Stomach (tissue), 9 donors: ENCODE measurements around the gene PLA2G3. TPM values are rescaled to one million over a fixed set of nuclear protein-coding genes. Genes with fewer than 3 reads are reported as not detected.
"Not testable (repeated sequence)": the region's sequence is repeated elsewhere in the genome, so short reads cannot be mapped to it uniquely, and the experiment has no call there.

Experiments used
- DNase-seq, 2 donors: peaks; one replicate each; pipeline versions ENCODE4 v3.0.0 to v3.0.0-alpha.2; 2013 to 2019
- H3K27ac ChIP-seq, 5 donors: fragments of 200-600 bp in 4 of 5; sonication (generic) in 4 of 5; one replicate each; pipeline ENCODE4 v1.5.1; 2013 to 2019; ENCODE audit warnings: mild to moderate bottlenecking in 1 of 5, moderate library complexity in 1 of 5
- H3K27me3 ChIP-seq, 3 donors: fragments of 200-600 bp; sonication (generic); one replicate each; pipeline ENCODE4 v1.5.1; 2017 to 2019; ENCODE audit warnings: mixed run types in 1 of 3
- H3K36me3 ChIP-seq, 4 donors: fragments of 200-600 bp; sonication (generic); 1 replicate in 3 of 4; 2 replicates in 1 of 4; pipeline ENCODE4 v1.5.1; 2016 to 2019
- H3K4me1 ChIP-seq, 4 donors: fragments of 200-600 bp; sonication (generic); one replicate each; pipeline ENCODE4 v1.5.1; 2016 to 2019
- H3K4me3 ChIP-seq, 4 donors: fragments of 200-600 bp; sonication (generic) in 3 of 4; one replicate each; pipeline ENCODE4 v1.5.1; 2016 to 2019; ENCODE audit warnings: mild to moderate bottlenecking in 1 of 4
- H3K9me3 ChIP-seq, 4 donors: fragments of 200-600 bp; sonication (generic); one replicate each; pipeline ENCODE4 v1.5.1; 2016 to 2019
- CTCF ChIP-seq, 7 experiments: fragments of 450-650 bp in 4 of 7; fragments of 200-600 bp in 3 of 7; sonication (generic) in 3 of 7; IDR thresholded peaks; one replicate each; pipeline ENCODE4 v1.5.1; 2016 to 2019; ENCODE audit warnings: antibody characterized with exemption in 7 of 7, control low read depth in 2 of 7, mild to moderate bottlenecking in 1 of 7
- EP300 ChIP-seq: sonication (generic); formaldehyde crosslinking; IDR thresholded peaks from one replicate; pipeline ENCODE4 v1.6.1; 2017; ENCODE audit warnings: antibody characterized with exemption
- POLR2A ChIP-seq, 4 donors: fragments of 450-650 bp; IDR thresholded peaks; one replicate each; pipeline ENCODE4 v1.6.1; 2016; ENCODE audit warnings: antibody characterized with exemption in 4 of 4, control low read depth in 2 of 4, mild to moderate bottlenecking in 1 of 4, moderate library complexity in 1 of 4
- POLR2AphosphoS5 ChIP-seq, 3 donors: sonication (generic); formaldehyde crosslinking; IDR thresholded peaks; one replicate each; pipeline ENCODE4 v1.6.1; 2016; ENCODE audit warnings: antibody characterized with exemption in 3 of 3
- WGBS, 5 donors: extraction: QIAGEN DNeasy Blood & Tissue Kit in 3 of 5; methylation state at CpG; one replicate each; pipeline versions ENCODE4 v1.1.5 to v1.1.7; 2013 to 2018; 5-methylcytosine and 5-hydroxymethylcytosine counted together
- intact Hi-C: fragments of 100-400 bp; cut with DNase I; formaldehyde crosslinking; loops from one replicate; pipeline ENCODE4 v1.15.1; 2023; ENCODE audit warnings: low total_unique reads
- polyA plus RNA-seq, 3 donors: library from polyadenylated mRNA; stranded (reverse); fragments of 200-250 nt; gene quantifications; one replicate each; pipeline ENCODE4 v1.2.3, GENCODE V29; 2013
- total RNA-seq, 5 donors: library from RNA; depleted of rRNA; stranded (reverse); fragments of >200 nt; gene quantifications; one replicate each; pipeline versions ENCODE4 v1.1.0 to v1.2.3, GENCODE V29; 2014 to 2016
- donor health status: healthy with polysubstance abuse.
- donor health status: Bipolar disorder and iron deficiency.
- donor health status: healthy.

The PLA2G3 gene
- total and polyA plus RNA-seq, 8 donors: 0.75 to 2.5 TPM; not detected in 6

GRCh38 chr22:31097941-31098631 lies 42.2 kb downstream of the PLA2G3 start:
- Histone ChIP-seq H3K4me1 (peaks cover 25 to 94% (median 64%) of the 10 kb centered on the region in 4 donors), H3K4me3 (no peak overlapping the region), H3K27ac (peak overlapping the region in 4 of 5 donors; percentile 92 to 98 (median 96)), H3K9me3 (no peaks in the 10 kb centered on the region), H3K36me3 (peaks cover 76 to 95% (median 90%) of the 10 kb centered on the region in 4 donors), H3K27me3 (no peaks in the 10 kb centered on the region)
- DNase-seq: no peak
- 76 to 89% (median 83%) methylated on average over 10 of the region's 10 CpGs for WGBS, 5 donors
- intact Hi-C loops: no loop called here
- no peak for TF ChIP-seq EP300
- TF ChIP-seq CTCF (IDR thresholded peaks at IDR 0.05): no peak
- no peak for TF ChIP-seq POLR2A (IDR thresholded peaks at IDR 0.05)
- TF ChIP-seq POLR2AphosphoS5 (IDR thresholded peaks at IDR 0.05): no peak

GRCh38 chr22:31097539-31097938 lies 42.8 kb downstream of the PLA2G3 start:
- H3K9me3 ChIP-seq, DNase-seq, H3K27me3 ChIP-seq, H3K4me3 ChIP-seq, intact Hi-C loops: not testable (repeated sequence)
- H3K27ac ChIP-seq: peak overlapping the region in 4 of 5 donors; percentile 92 to 98 (median 96)
- peaks cover 24 to 94% (median 64%) of the 10 kb centered on the region in 4 donors for H3K4me1 ChIP-seq
- peaks cover 82 to 99% (median 95%) of the 10 kb centered on the region in 4 donors for H3K36me3 ChIP-seq
- 89 to 97% (median 95%) methylated on average over 5 of the region's 5 CpGs for WGBS, 5 donors

GRCh38 chr22:31096657-31097279 lies 43.5 kb downstream of the PLA2G3 start:
- intact Hi-C loops: no loop called here
- Histone ChIP-seq H3K9me3 (no peaks in the 10 kb centered on the region), H3K4me1 (peaks cover 27 to 97% (median 65%) of the 10 kb centered on the region in 4 donors), H3K4me3 (no peak overlapping the region), H3K27ac (peak overlapping the region in 4 of 5 donors; percentile 20 to 98 (median 96)), H3K27me3 (no peaks in the 10 kb centered on the region), H3K36me3 (peaks cover 89 to 100% (median 98%) of the 10 kb centered on the region in 4 donors)
- WGBS, 5 donors: 75 to 94% (median 89%) methylated on average over 25 to 27 of the region's 27 CpGs
- TF ChIP-seq POLR2A (IDR thresholded peaks at IDR 0.05) (no peak), POLR2AphosphoS5 (IDR thresholded peaks at IDR 0.05) (no peak), CTCF (IDR thresholded peaks at IDR 0.05) (no peak), EP300 (no peak)
- no peak for DNase-seq

- Histone ChIP-seq H3K27ac (peak overlapping the region in 4 of 5 donors; percentile 21 to 98 (median 96)), H3K36me3 (peaks cover 93 to 100% (median 100%) of the 10 kb centered on the region in 4 donors), H3K4me3 (no peak overlapping the region), H3K4me1 (peaks cover 27 to 94% (median 63%) of the 10 kb centered on the region in 4 donors), H3K9me3 (no peaks in the 10 kb centered on the region), H3K27me3 (no peaks in the 10 kb centered on the region)
- DNase-seq: no peak
- 72 to 91% (median 85%) methylated on average over 3 of the region's 3 CpGs for WGBS, 5 donors
- no peak for TF ChIP-seq POLR2AphosphoS5 (IDR thresholded peaks at IDR 0.05)
- intact Hi-C loops: no loop called here
Observed at GRCh38 chr22:31095637-31096249, 44.6 kb downstream of the PLA2G3 start.

GRCh38 chr22:31094741-31095140 lies 45.6 kb downstream of the PLA2G3 start:
- intact Hi-C loops: no loop called here
- no peak for DNase-seq
- Histone ChIP-seq H3K27ac (peak overlapping the region in 3 of 5 donors; percentile 48 to 98 (median 96)), H3K4me1 (peaks cover 29 to 92% (median 59%) of the 10 kb centered on the region in 4 donors), H3K36me3 (peaks cover 93 to 100% (median 100%) of the 10 kb centered on the region in 4 donors), H3K9me3 (no peaks in the 10 kb centered on the region), H3K27me3 (no peaks in the 10 kb centered on the region), H3K4me3 (peak overlapping the region in 2 of 4 donors; percentile 42 to 45)
- TF ChIP-seq CTCF (IDR thresholded peaks at IDR 0.05): no peak
- TF ChIP-seq POLR2AphosphoS5 (IDR thresholded peaks at IDR 0.05): no peak
- TF ChIP-seq POLR2A (IDR thresholded peaks at IDR 0.05): no peak
- no peak for TF ChIP-seq EP300
- WGBS, 5 donors: 75 to 90% (median 87%) methylated on average over 7 of the region's 7 CpGs
